Glomerular visceral epithelial cell (primary cell): Measurements from ENCODE around the gene RHEX.

Experiments
- DNase-seq: peaks from one replicate; pipeline ENCODE4 v3.0.0-alpha.2; 2016; ENCODE audit errors: extremely low spot score

Gene RHEX

GRCh38 chr1:206089341-206089740 is 36.4 kb downstream of the RHEX start:
- no peak for DNase-seq

DNA sequence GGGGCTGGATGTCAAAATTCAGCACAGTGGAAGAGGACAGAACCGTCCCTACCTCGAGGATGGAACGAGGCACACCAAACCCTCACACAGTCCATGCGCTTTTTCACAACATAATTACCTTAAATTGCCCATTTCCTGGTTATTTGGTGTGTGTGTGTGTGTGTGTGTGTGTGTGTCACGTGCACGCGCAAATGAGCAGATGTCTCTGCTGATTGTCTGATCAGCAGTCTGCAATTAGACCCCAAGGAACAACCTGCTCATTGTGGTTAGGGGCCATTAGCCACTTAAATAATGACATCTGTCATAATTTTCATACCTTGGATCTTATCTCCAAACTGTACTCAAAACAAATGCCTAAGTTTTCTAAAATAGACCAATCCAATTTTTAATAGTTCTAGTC is 41.1 kb downstream of the RHEX start:
- no peak for DNase-seq

GRCh38 chr1:206097381-206097780 is 44.4 kb downstream of the RHEX start:
- DNase-seq: no peak

DNA sequence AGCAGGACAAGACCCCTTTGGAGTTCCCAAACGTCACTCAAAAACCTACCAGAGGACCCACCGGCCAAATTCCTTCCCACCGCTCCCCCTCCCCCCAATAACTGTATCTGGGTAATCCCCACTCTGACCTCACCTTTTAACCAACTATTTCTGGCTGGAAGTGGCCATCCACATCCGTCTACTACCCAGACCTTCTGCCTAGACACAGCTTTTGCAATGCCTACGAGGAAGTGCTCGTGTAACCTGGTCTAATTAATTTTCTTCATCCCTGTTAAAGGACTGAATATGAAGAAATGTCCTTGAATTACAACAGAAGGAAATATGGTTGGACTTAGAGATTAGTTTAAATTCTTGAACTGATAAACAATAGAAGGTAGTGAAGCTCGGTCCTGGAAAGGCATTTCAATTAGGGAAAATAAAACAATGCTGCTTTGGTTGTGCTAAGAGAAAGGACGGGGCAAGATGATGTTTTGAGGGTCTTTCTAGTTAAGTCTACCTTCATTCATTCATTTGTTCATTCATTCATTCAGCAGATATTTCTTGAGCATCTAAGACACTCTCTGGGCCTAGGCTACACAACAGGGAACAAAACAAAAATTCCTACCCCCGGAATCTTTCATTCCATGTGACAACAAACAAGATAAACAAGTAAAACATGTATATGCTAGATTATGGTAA is 45.4 kb downstream of the RHEX start:
- DNase-seq: no peak

GRCh38 chr1:206100226-206100815 is 47.3 kb downstream of the RHEX start:
- no peak for DNase-seq

DNA sequence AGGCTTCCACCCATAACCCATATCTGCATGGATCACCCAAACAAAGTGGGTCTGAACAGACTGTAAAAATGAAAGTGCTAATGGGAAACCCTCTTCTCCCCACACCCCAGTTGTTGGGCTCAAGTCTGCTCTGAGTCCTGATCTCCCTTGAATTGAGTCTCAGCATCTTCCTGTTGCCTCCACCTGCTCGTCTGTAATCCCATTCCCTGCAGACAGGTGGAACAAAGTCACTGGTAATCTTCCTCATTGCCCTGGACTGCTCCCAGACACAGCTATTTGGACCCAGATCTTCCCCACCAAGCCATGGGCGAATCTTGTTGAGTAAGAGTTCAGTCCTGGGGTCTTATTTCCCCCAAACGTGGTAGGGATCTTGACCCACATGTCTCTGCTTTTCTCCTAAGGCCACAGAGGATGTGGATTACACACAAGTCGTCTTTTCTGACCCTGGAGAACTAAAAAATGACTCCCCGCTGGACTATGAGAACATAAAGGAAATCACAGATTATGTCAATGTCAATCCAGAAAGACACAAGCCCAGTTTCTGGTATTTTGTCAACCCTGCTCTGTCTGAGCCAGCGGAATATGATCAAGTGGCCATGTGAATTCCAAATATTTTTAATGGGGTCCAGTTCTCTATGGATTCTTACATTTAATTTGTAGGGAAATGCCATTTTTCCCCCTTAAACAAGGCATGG is 48.5 kb downstream of the RHEX start:
- no peak for DNase-seq

GRCh38 chr1:206102292-206102936 is 49.4 kb downstream of the RHEX start:
- no peak for DNase-seq

- no peak for DNase-seq
These were observed 51.0 kb downstream of the RHEX start for GRCh38 chr1:206103979-206104378.

- no peak for DNase-seq
These were observed 52.6 kb downstream of the RHEX start for GRCh38 chr1:206105464-206105995.

- peak; percentile 85 for DNase-seq
These were observed 53.6 kb downstream of the RHEX start for GRCh38 chr1:206106328-206107167.

- DNase-seq: no peak
These were observed 54.2 kb downstream of the RHEX start for GRCh38 chr1:206107168-206107544.

- no peak for DNase-seq
These were observed 55.7 kb downstream of the RHEX start for GRCh38 chr1:206108635-206109034.

DNA sequence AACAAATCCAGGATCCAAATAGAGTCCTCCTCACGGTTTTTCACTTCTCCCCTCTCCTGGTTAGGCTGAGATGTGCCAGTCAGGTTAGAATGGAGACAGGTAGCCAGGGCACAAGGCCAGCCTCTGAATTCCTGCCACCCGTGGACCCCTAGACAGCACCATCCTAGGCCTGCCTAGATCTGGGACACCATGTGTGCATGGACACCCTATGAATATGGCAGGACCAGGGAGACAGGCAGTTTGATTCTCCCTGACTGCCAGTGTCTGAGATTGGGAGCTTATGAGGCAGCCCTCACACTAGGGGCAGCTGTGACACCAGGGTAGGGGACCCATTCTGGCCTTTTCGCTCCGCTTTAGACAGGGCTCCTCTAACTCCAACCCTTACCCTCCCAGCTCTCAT is 56.7 kb downstream of the RHEX start:
- DNase-seq: no peak

DNA sequence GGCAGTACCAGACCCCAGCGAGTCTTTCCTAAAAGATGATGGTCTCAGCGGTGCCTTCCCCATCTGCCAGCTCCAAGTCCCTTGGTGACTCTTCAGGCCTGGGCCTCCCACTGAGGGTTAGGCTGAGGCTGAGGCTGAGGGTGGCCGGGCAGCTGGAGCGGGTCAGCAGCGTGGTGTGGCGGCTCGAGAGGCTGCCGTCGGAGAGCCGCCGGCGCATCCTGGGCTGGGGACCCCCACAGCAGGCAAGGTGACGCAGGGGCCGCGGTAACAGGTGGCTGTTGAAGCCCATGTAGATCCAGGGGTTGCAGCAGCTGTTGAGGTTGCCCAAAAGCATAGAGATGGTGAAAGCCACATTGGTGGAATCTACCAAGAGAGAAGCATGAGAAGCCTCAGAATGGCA is 57.2 kb downstream of the RHEX start:
- DNase-seq: no peak

GRCh38 chr1:206110820-206111219 is 57.8 kb downstream of the RHEX start:
- DNase-seq: no peak

DNA sequence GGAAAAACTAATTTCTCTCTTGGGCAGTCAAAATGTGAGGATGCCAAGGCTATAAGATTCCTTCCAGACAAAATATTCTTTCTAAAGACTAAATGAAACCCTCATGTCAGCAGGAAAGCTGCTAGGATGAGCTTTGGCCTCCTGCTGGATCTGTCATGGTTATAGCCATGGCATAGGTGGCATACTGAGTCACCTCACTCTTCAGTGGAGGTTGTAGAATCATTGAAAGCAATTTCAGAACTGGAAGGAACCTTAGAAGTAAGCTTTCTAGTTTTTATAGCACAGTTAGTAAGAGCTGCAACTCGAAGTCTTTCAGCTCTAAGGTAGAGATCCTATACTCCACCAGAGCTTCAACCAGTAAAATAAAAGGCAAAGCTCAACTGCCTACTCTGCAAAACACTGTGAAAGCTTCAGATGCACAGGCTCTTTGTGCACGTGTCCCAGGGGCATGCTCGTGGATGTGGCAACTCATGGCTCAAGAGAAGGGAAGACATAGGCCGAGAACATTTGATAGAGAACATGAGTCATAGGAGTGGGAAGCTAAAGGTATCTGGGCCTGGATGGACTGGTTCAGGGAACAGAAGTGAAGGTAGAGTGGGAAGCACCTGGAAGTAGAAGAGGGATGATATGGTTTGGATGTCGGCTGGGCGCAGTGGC is 58.4 kb downstream of the RHEX start:
- no peak for DNase-seq

DNA sequence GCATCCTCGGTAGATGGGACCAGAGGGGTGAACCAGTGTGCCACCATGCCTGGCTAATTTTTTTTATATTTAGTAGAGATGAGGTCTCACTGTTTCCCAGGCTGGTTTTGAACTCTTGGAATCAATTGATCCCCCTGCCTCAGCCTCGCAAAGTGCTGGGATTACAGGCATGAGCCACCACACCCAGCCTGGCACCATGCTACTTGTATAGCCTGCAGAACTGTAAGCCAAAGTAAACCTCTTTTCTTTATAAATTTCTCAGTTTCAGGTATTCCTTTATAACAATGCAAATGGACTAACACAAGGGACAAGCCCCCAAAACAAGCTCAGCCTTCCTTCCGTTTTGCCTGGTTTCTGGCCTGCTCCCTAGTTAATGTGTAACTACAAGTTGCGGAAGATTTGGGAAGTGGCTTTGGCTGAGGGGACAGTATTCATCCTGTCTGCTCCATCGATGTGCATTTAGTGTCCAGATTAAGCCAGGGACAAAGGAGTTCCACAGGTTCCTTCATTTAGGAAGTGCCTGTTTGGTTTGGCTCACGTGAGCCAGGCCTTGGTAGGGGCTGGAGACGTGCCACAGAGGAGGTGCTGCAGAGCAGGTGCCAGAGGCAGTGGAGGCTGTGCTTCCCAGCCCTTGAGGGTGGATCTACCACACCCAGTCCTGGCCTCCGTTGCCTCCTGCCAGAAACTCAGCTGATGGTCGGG is 59.8 kb downstream of the RHEX start:
- no peak for DNase-seq

DNA sequence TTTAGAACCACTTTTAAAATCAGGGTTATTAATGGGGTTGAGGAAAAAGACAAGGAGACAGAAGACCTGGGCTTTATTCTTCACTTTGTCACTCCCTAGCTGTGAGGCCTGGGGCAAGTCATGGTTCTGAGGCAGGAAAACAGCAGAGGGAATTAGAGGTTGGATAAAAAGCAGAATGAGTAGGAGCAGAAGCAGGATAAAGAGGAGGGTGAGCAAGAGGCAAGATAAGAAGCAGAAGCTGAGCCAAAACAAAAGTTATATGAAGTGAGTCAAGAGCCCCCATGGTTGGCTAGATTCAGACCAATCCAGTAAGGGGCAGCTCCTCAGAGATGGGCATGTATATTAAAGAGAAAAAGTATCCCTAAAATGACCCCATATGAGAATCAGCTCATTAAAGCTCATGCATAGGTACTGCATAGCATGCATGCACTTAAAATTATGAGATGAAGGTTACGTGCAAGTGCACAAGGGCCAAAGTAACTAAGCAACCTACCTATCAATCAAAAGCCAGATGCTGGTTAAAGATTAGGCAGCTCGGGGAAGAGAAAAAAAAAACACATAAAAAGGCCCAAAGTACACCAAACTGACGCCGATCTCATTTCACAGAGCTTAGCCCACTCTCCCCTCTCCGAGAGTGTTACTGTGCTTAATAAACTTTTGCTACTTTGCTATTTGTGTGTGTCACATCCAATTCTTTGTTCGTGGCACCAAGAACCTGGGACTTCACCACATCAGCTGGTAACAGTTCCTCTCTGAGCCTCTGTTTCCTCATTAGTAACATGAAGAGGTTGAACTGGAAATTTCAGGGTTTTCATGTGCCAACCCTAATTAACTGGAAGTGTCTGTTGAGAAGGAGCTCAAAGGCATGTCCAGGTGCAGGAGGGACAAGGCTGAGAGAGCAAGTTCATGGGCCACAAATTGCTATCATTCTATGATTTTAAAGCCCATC is 62.0 kb downstream of the RHEX start:
- DNase-seq: no peak

GRCh38 chr1:206115791-206116190 is 62.8 kb downstream of the RHEX start:
- no peak for DNase-seq
